Activated CD8-positive, alpha-beta memory T cell treated with anti-CD3 and anti-CD28 coated beads for 36 hours (primary cell): Measurements from ENCODE around the gene NPPB. TPM values are rescaled to one million over a fixed set of nuclear protein-coding genes. Genes with fewer than 3 reads are reported as not detected.

Source experiments
- CTCF ChIA-PET: fragments of 350-600 bp; sonication (Branson Sonifier 250); formaldehyde crosslinking; loops from one replicate; lab custom pipeline; 2021; ENCODE audit warnings: antibody characterized with exemption; lab: Charles Lee
- POLR2A ChIA-PET: fragments of 350-600 bp; sonication (Branson Sonifier 250); formaldehyde crosslinking; loops from one replicate; lab custom pipeline; 2021; ENCODE audit warnings: antibody characterized with exemption; lab: Charles Lee
- total RNA-seq, 2 experiments: library from RNA; stranded (reverse); gene quantifications; one replicate each; pipeline ENCODE4 v1.2.3, GENCODE V29; 2021

Gene NPPB
- total RNA-seq, 2 experiments from 2014 or later: not detected

- CTCF ChIA-PET: no interaction called here
Observed at GRCh38 chr1:11841245-11842153, 17.2 kb downstream of the NPPB start.

GRCh38 chr1:11839727-11840705 lies 18.7 kb downstream of the NPPB start:
- ChIA-PET POLR2A (no interaction called here), CTCF (interaction anchor here (0.6 to 1.6 kb wide), 3 partner anchors 12 to 239 kb away, joined by 3 to 4 read pairs (median 3); no protein-coding TSS in a partner anchor)

More at GRCh38 chr1:11841245-11842153, 17.2 kb downstream of the NPPB start:
- POLR2A ChIA-PET: no interaction called here

- CTCF ChIA-PET: interaction anchor here (0.6 to 2.2 kb wide), 16 partner anchors 11 to 240 kb away, joined by 3 to 8 read pairs (median 3); no protein-coding TSS in a partner anchor
- POLR2A ChIA-PET: interaction anchor here (1.8 kb wide), 1 partner anchor 69 kb away, joined by 9 read pairs; no protein-coding TSS in a partner anchor
Observed at GRCh38 chr1:11838349-11839272, 20.1 kb downstream of the NPPB start.

- POLR2A ChIA-PET: interaction anchor here (1.8 kb wide), 1 partner anchor 70 kb away, joined by 9 read pairs; no protein-coding TSS in a partner anchor
- CTCF ChIA-PET: interaction anchor here (0.6 to 2.2 kb wide), 14 partner anchors 10 to 241 kb away, joined by 3 to 8 read pairs (median 3); no protein-coding TSS in a partner anchor
Observed at GRCh38 chr1:11837767-11838348, 20.9 kb downstream of the NPPB start.

- POLR2A ChIA-PET: interaction anchor here (0.7 to 1.8 kb wide), 2 partner anchors 71 kb away, joined by 3 to 9 read pairs; no protein-coding TSS in a partner anchor
Observed at GRCh38 chr1:11836955-11837766, 21.6 kb downstream of the NPPB start.

GRCh38 chr1:11835441-11836225 lies 23.1 kb downstream of the NPPB start:
- ChIA-PET POLR2A (interaction anchor here (0.8 kb wide), 1 partner anchor 73 kb away, joined by 3 read pairs; no protein-coding TSS in a partner anchor), CTCF (interaction anchor here (1.0 to 1.4 kb wide), 3 partner anchors 11 to 22 kb away, joined by 3 read pairs; no protein-coding TSS in a partner anchor)

More at GRCh38 chr1:11836955-11837766, 21.6 kb downstream of the NPPB start:
- CTCF ChIA-PET: interaction anchor here (0.7 to 2.2 kb wide), 7 partner anchors 10 to 194 kb away, joined by 3 to 8 read pairs (median 3); partner anchors contain the start of gene MFN2

- CTCF ChIA-PET: no interaction called here
- POLR2A ChIA-PET: no interaction called here
Observed at GRCh38 chr1:11833900-11834299, 24.8 kb downstream of the NPPB start.

GRCh38 chr1:11833497-11833896 lies 25.2 kb downstream of the NPPB start:
- ChIA-PET POLR2A (no interaction called here), CTCF (no interaction called here)

GRCh38 chr1:11831945-11832725 lies 26.6 kb downstream of the NPPB start:
- POLR2A ChIA-PET: no interaction called here
- CTCF ChIA-PET: no interaction called here

GRCh38 chr1:11828511-11828910 lies 30.2 kb downstream of the NPPB start:
- POLR2A ChIA-PET: no interaction called here
- CTCF ChIA-PET: interaction anchor here (1.4 kb wide), 1 partner anchor 10 kb away, joined by 3 read pairs; no protein-coding TSS in a partner anchor

GRCh38 chr1:11826946-11827345 lies 31.8 kb downstream of the NPPB start:
- POLR2A ChIA-PET: no interaction called here
- CTCF ChIA-PET: interaction anchor here (0.7 to 1.4 kb wide), 2 partner anchors 11 to 747 kb away, joined by 3 to 4 read pairs; no protein-coding TSS in a partner anchor

GRCh38 chr1:11825131-11825530 lies 33.6 kb downstream of the NPPB start:
- CTCF ChIA-PET: interaction anchor here (1.5 kb wide), 1 partner anchor 19 kb away, joined by 3 read pairs; the partner anchor contains the start of gene CLCN6

GRCh38 chr1:11823366-11824137 lies 35.2 kb downstream of the NPPB start:
- CTCF ChIA-PET: interaction anchor here (0.6 to 1.5 kb wide), 3 partner anchors 16 to 218 kb away, joined by 3 to 4 read pairs (median 3); partner anchors contain the start of gene CLCN6
- POLR2A ChIA-PET: no interaction called here

More at GRCh38 chr1:11825131-11825530, 33.6 kb downstream of the NPPB start:
- POLR2A ChIA-PET: no interaction called here

- CTCF ChIA-PET: no interaction called here
- POLR2A ChIA-PET: no interaction called here
Observed at GRCh38 chr1:11822091-11822490, 36.7 kb downstream of the NPPB start.
